GM12875 (cell line): Measurements from ENCODE around the gene LARP6.

Source experiments
- H3K4me3 ChIP-seq: one replicate; pipeline ENCODE4 v1.5.1; 2011; ENCODE audit warnings: low read depth, low read length, control low read depth
- CTCF ChIP-seq: IDR thresholded peaks from 2 replicates; pipeline ENCODE4 v1.5.1; 2011; ENCODE audit warnings: low read depth, mild to moderate bottlenecking, control low read depth, inconsistent platforms, low read length, moderate library complexity, borderline replicate concordance; ENCODE audit not compliant: insufficient read depth

The LARP6 gene

GRCh38 chr15:70857562-70858285 is 3.8 kb upstream of the LARP6 start:
- no peak for TF ChIP-seq CTCF
- H3K4me3 ChIP-seq, result no peak overlapping the region

- no peak for TF ChIP-seq CTCF
- no peak overlapping the region for H3K4me3 ChIP-seq
Observed at GRCh38 chr15:70856884-70857561, 3.1 kb upstream of the LARP6 start.

GRCh38 chr15:70856177-70856883 is 2.4 kb upstream of the LARP6 start:
- TF ChIP-seq CTCF, result no peak
- no peak overlapping the region for H3K4me3 ChIP-seq

GRCh38 chr15:70855764-70856163 is 1.8 kb upstream of the LARP6 start:
- TF ChIP-seq CTCF, result no peak
- no peak overlapping the region for H3K4me3 ChIP-seq

GRCh38 chr15:70854666-70854976 is 664 bp upstream of the LARP6 start:
- H3K4me3 ChIP-seq, result no peak overlapping the region
- peak; percentile 15; the same call in 1 of the 2 replicates for TF ChIP-seq CTCF

GRCh38 chr15:70853318-70853972 is 512 bp downstream of the LARP6 start:
- TF ChIP-seq CTCF, result no peak
- H3K4me3 ChIP-seq, result peak overlapping the region; percentile 56
